Esophagus muscularis mucosa (tissue), 4 donors: ENCODE data around the gene UBE2E2. TPM values are rescaled to one million over a fixed set of nuclear protein-coding genes. Genes with fewer than 3 reads are reported as not detected.

Experiments used
- DNase-seq: peaks from one replicate; pipeline ENCODE4 v3.0.0-alpha.2; 2017; ENCODE audit errors: extremely low spot score
- H3K27ac ChIP-seq, 4 donors: fragments of 200-600 bp; sonication (generic); replicated peaks in 1 of 4; 1 replicate in 3 of 4; 2 replicates in 1 of 4; pipeline ENCODE4 v1.5.1; 2016 to 2019; ENCODE audit warnings: mild to moderate bottlenecking in 1 of 4
- H3K27me3 ChIP-seq, 4 donors: fragments of 200-600 bp; sonication (generic); one replicate each; pipeline versions ENCODE4 v1.5.1 to v1.6.0; 2016 to 2019
- H3K36me3 ChIP-seq, 4 donors: fragments of 200-600 bp; sonication (generic); one replicate each; pipeline ENCODE4 v1.5.1; 2016 to 2019
- H3K4me1 ChIP-seq, 4 donors: fragments of 200-600 bp; sonication (generic); one replicate each; pipeline ENCODE4 v1.5.1; 2016 to 2019
- H3K4me3 ChIP-seq, 4 donors: fragments of 200-600 bp; sonication (generic); 1 replicate in 2 of 4; 2 replicates in 2 of 4; pipeline ENCODE4 v1.5.1; 2016 to 2019; ENCODE audit warnings: mild to moderate bottlenecking in 4 of 4, moderate library complexity in 1 of 4
- H3K9me3 ChIP-seq, 4 donors: fragments of 200-600 bp; sonication (generic); 1 replicate in 3 of 4; 2 replicates in 1 of 4; pipeline ENCODE4 v1.5.1; 2016 to 2019
- CTCF ChIP-seq, 3 experiments: fragments of 200-600 bp in 2 of 3; fragments of 450-650 bp in 1 of 3; sonication (generic) in 2 of 3; IDR thresholded peaks; one replicate each; pipeline ENCODE4 v1.5.1; 2017 to 2019; ENCODE audit warnings: antibody characterized with exemption in 3 of 3, mild to moderate bottlenecking in 2 of 3, moderate library complexity in 1 of 3
- EP300 ChIP-seq: sonication (generic); formaldehyde crosslinking; IDR thresholded peaks from one replicate; pipeline ENCODE4 v1.6.1; 2017; ENCODE audit warnings: antibody characterized with exemption
- POLR2A ChIP-seq: fragments of 450-650 bp; IDR thresholded peaks from one replicate; pipeline ENCODE4 v1.6.1; 2017; ENCODE audit warnings: antibody characterized with exemption, moderate library complexity, mild to moderate bottlenecking, low read depth
- POLR2AphosphoS5 ChIP-seq, 2 donors: sonication (generic); formaldehyde crosslinking; IDR thresholded peaks; one replicate each; pipeline ENCODE4 v1.6.1; 2017; ENCODE audit warnings: antibody characterized with exemption in 2 of 2
- WGBS: methylation state at CpG from one replicate; pipeline ENCODE4 v1.1.5; 2018; 5-methylcytosine and 5-hydroxymethylcytosine counted together
- intact Hi-C: fragments of 100-400 bp; cut with DNase I; formaldehyde crosslinking; loops from one replicate; pipeline ENCODE4 v1.15.1; 2023
- total RNA-seq, 4 donors: library from RNA; depleted of rRNA; stranded (reverse); fragments of >200 nt; gene quantifications; one replicate each; pipeline versions ENCODE4 v1.1.0 to v1.2.1, GENCODE V29; 2016

Gene UBE2E2
- total RNA-seq, 4 donors from 2014 or later: 53.5 to 143 (median 90.3) TPM

- TF ChIP-seq CTCF (IDR thresholded peaks at IDR 0.05): no peak
- TF ChIP-seq EP300: no peak
- TF ChIP-seq POLR2AphosphoS5 (IDR thresholded peaks at IDR 0.05): no peak
- no peak for TF ChIP-seq POLR2A
- intact Hi-C loops: no loop called here
- no peak overlapping the region for H3K27ac ChIP-seq
- no peaks in the 10 kb centered on the region for H3K27me3 ChIP-seq
- H3K4me1 ChIP-seq: peaks cover 6 to 22% (median 20%) of the 10 kb centered on the region in 4 donors
- no peaks in the 10 kb centered on the region for H3K36me3 ChIP-seq
- no peak for DNase-seq
- no peak overlapping the region for H3K4me3 ChIP-seq
- H3K9me3 ChIP-seq: no peaks in the 10 kb centered on the region
- 97% methylated on average over 1 of the region's 1 CpG for WGBS
Measured at GRCh38 chr3:23496165-23496564, 293.0 kb downstream of the UBE2E2 start.

GRCh38 chr3:23497156-23497555 lies 294.0 kb downstream of the UBE2E2 start:
- DNase-seq: no peak
- H3K4me1 ChIP-seq: peaks cover 6 to 29% (median 24%) of the 10 kb centered on the region in 4 donors

DNA sequence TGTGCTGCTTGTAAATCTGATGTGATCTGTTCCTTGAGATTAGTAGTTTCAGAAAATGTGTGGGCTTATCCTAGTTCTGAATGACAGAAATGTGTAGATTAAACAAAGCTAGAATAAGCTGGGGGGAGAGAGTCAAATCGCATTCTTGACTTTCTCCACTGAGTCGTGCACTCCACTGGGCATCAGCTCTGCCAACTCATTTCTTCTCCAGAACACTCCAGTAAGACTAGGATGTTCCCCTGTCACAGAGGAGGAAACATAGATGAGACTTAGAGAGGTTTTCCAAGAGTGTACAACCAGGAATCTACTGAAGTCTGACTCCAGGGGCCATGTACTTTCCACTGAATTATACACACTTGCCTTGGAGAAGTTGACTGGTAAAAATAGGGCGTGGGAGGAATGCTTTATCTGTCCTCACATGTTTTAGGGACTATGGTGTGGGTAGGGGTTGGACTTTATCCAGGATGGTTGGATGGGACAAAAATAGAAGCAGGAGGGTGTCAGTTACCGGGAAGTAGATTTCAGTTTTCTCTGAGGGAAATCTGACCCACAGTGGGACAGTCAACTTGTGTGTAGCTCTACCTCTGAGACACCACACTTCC lies 298.2 kb downstream of the UBE2E2 start:
- Histone ChIP-seq H3K27ac (no peak overlapping the region), H3K36me3 (no peaks in the 10 kb centered on the region), H3K9me3 (no peaks in the 10 kb centered on the region), H3K4me1 (peaks cover 3 to 10% (median 7%) of the 10 kb centered on the region in 4 donors), H3K27me3 (no peaks in the 10 kb centered on the region), H3K4me3 (no peak overlapping the region)
- DNase-seq: no peak
- intact Hi-C loops: no loop called here
- TF ChIP-seq CTCF (IDR thresholded peaks at IDR 0.05): no peak
- TF ChIP-seq POLR2AphosphoS5 (IDR thresholded peaks at IDR 0.05): no peak
- TF ChIP-seq EP300: no peak
- TF ChIP-seq POLR2A: no peak
- WGBS: 72% methylated on average over 4 of the region's 4 CpGs

More at GRCh38 chr3:23497156-23497555, 294.0 kb downstream of the UBE2E2 start:
- Histone ChIP-seq H3K9me3 (no peaks in the 10 kb centered on the region), H3K27ac (no peak overlapping the region), H3K36me3 (no peaks in the 10 kb centered on the region), H3K27me3 (no peaks in the 10 kb centered on the region), H3K4me3 (no peak overlapping the region)
- TF ChIP-seq POLR2A (no peak), EP300 (no peak), CTCF (IDR thresholded peaks at IDR 0.05) (no peak), POLR2AphosphoS5 (IDR thresholded peaks at IDR 0.05) (no peak)
- 94% methylated on average over 5 of the region's 5 CpGs for WGBS
- intact Hi-C loops: no loop called here

- Histone ChIP-seq H3K4me3 (no peak overlapping the region), H3K36me3 (no peaks in the 10 kb centered on the region), H3K27me3 (no peaks in the 10 kb centered on the region), H3K27ac (no peak overlapping the region), H3K4me1 (no peaks in the 10 kb centered on the region), H3K9me3 (no peaks in the 10 kb centered on the region)
- TF ChIP-seq CTCF (IDR thresholded peaks at IDR 0.05) (no peak), POLR2A (no peak), POLR2AphosphoS5 (IDR thresholded peaks at IDR 0.05) (no peak), EP300 (no peak)
- 95% methylated on average over 5 of the region's 5 CpGs for WGBS
- no peak for DNase-seq
- intact Hi-C loops: no loop called here
Measured at GRCh38 chr3:23508464-23508863, 305.3 kb downstream of the UBE2E2 start.

GRCh38 chr3:23518441-23518840 lies 315.3 kb downstream of the UBE2E2 start:
- Histone ChIP-seq H3K27me3 (no peaks in the 10 kb centered on the region), H3K4me3 (no peak overlapping the region), H3K4me1 (peaks cover 0 to 14% (median 12%) of the 10 kb centered on the region in 4 donors), H3K9me3 (no peaks in the 10 kb centered on the region), H3K27ac (no peak overlapping the region), H3K36me3 (no peaks in the 10 kb centered on the region)
- intact Hi-C loops: no loop called here
- no peak for TF ChIP-seq CTCF (IDR thresholded peaks at IDR 0.05)
- TF ChIP-seq EP300: no peak
- TF ChIP-seq POLR2AphosphoS5 (IDR thresholded peaks at IDR 0.05): no peak
- no peak for TF ChIP-seq POLR2A
- WGBS: 55% methylated on average over 2 of the region's 2 CpGs
- no peak for DNase-seq
